Testis (tissue), 3 donors: ENCODE results near the gene GABRB2. TPM values are rescaled to one million over a fixed set of nuclear protein-coding genes. Genes with fewer than 3 reads are reported as not detected.

Experiments used
- DNase-seq: peaks from one replicate; pipeline ENCODE4 v3.0.0-alpha.2; 2019
- H3K27ac ChIP-seq, 2 donors: fragments of 200-600 bp; sonication (generic); one replicate each; pipeline ENCODE4 v1.5.1; 2019
- H3K27me3 ChIP-seq: fragments of 200-600 bp; sonication (generic); one replicate; pipeline ENCODE4 v1.5.1; 2019
- H3K36me3 ChIP-seq: fragments of 200-600 bp; sonication (generic); one replicate; pipeline ENCODE4 v1.5.1; 2017; ENCODE audit warnings: low read depth; ENCODE audit errors: missing control alignments
- H3K4me1 ChIP-seq: fragments of 200-600 bp; sonication (generic); one replicate; pipeline ENCODE4 v1.5.1; 2019
- H3K4me3 ChIP-seq, 2 donors: fragments of 200-600 bp; sonication (generic); one replicate each; pipeline ENCODE4 v1.5.1; 2017 to 2019
- H3K9me3 ChIP-seq: fragments of 200-600 bp; sonication (generic); one replicate; pipeline ENCODE4 v1.5.1; 2017
- CTCF ChIP-seq, 3 experiments: fragments of 450-650 bp in 2 of 3; fragments of 200-600 bp in 1 of 3; sonication (generic) in 1 of 3; IDR thresholded peaks; one replicate each; pipeline ENCODE4 v1.5.1; 2016 to 2019; ENCODE audit warnings: antibody characterized with exemption in 3 of 3, mild to moderate bottlenecking in 2 of 3, moderate library complexity in 1 of 3
- POLR2A ChIP-seq: fragments of 450-650 bp; IDR thresholded peaks from one replicate; pipeline ENCODE4 v1.6.1; 2017; ENCODE audit warnings: antibody characterized with exemption, mild to moderate bottlenecking, moderate library complexity
- WGBS, 2 donors: methylation state at CpG; one replicate each; pipeline ENCODE4 v1.1.5; 2018; 5-methylcytosine and 5-hydroxymethylcytosine counted together
- intact Hi-C: fragments of 100-400 bp; cut with DNase I; formaldehyde crosslinking; loops from one replicate; pipeline ENCODE4 v1.15.1; 2023; ENCODE audit warnings: low total_unique reads
- polyA plus RNA-seq: library from polyadenylated mRNA; stranded (reverse); fragments of 350-450 nt; fragmentation: Illumina TruSeq; extraction: RNeasy Lipid Tissue Mini Kit (QIAGEN cat#74804); gene quantifications from one replicate; pipeline ENCODE4 v1.2.3, GENCODE V29; 2014; ENCODE audit warnings: low read depth, low replicate concordance; ENCODE audit not compliant: insufficient read depth
- total RNA-seq, 2 donors: library from RNA; depleted of rRNA; stranded (reverse); fragments of >200 nt; gene quantifications; one replicate each; pipeline ENCODE4 v1.2.3, GENCODE V29; 2016

The GABRB2 gene
- total and polyA plus RNA-seq, 3 donors from 2014 or later: 1.3 to 4.7 (median 4.0) TPM

GRCh38 chr5:161547738-161548486, 1.4 kb upstream of the GABRB2 start:
- H3K4me1 ChIP-seq: peaks cover 15% of the 10 kb centered on the region
- DNase-seq: peak; percentile 21
- intact Hi-C loops: no loop called here
- H3K27me3 ChIP-seq: no peaks in the 10 kb centered on the region
- H3K9me3 ChIP-seq: no peaks in the 10 kb centered on the region
- 1% methylated on average over 20 to 51 of the region's 64 CpGs for WGBS, 2 donors
- TF ChIP-seq CTCF (IDR thresholded peaks at IDR 0.05) (no peak), POLR2A (no peak)
- no peak overlapping the region for H3K27ac ChIP-seq
- peak overlapping the region; percentile 45 to 64 for H3K4me3 ChIP-seq
- no peaks in the 10 kb centered on the region for H3K36me3 ChIP-seq

GRCh38 chr5:161547406-161547737, 847 bp upstream of the GABRB2 start:
- Histone ChIP-seq H3K9me3 (no peaks in the 10 kb centered on the region), H3K27ac (no peak overlapping the region)
- DNase-seq: no peak

GRCh38 chr5:161546095-161546469, 443 bp downstream of the GABRB2 start:
- no peak for DNase-seq
- H3K27me3 ChIP-seq: no peaks in the 10 kb centered on the region
- intact Hi-C loops: no loop called here

More at GRCh38 chr5:161547406-161547737, 847 bp upstream of the GABRB2 start:
- TF ChIP-seq CTCF (IDR thresholded peaks at IDR 0.05) (no peak), POLR2A (no peak)
- 1% methylated on average over 17 of the region's 17 CpGs for WGBS, 2 donors
- no peaks in the 10 kb centered on the region for H3K36me3 ChIP-seq
- H3K27me3 ChIP-seq: no peaks in the 10 kb centered on the region
- H3K4me1 ChIP-seq: peaks cover 15% of the 10 kb centered on the region
- peak overlapping the region; percentile 45 to 64 for H3K4me3 ChIP-seq
- intact Hi-C loops: no loop called here

DNA sequence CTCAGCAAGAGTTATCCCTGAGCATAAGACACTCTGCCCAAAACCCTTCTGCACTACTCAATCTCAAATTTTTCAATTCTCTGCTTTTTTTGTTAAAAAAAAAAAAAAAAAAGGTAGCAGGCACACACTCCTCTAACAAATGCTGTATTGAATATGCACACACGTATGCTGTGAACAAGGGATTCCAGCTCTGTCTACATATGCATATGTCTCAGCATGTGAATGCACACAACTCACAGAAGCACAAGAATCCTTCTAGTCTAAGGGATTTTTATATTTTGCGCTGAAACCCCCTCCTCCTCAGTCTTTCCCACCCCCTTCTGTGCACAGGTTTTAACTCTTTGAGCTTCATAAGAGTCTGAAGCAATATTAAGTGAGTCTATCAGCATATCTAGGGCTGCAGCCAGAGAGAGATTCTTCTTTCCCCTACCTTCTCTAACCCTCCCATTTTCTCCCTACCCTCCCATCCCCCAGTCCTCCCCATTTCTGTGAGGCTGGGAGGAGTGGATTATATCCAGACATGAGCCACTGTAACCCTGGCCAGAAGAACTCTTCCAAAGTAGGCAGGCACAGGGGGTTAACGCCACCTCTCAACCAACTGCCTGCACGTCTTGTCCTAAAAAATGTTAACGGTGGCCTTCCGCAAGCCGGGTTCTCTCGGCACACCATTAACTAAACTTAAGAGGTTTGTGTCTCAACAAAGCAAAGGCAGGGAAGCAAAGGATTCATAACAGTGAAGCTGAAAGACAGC, 1.0 kb downstream of the GABRB2 start:
- 18 to 31% methylated on average over 8 of the region's 8 CpGs for WGBS, 2 donors
- no peaks in the 10 kb centered on the region for H3K27me3 ChIP-seq
- no peaks in the 10 kb centered on the region for H3K36me3 ChIP-seq
- TF ChIP-seq CTCF (IDR thresholded peaks at IDR 0.05) (no peak), POLR2A (no peak)
- intact Hi-C loops: no loop called here
- no peak overlapping the region for H3K4me3 ChIP-seq
- DNase-seq: no peak
- H3K27ac ChIP-seq: no peak overlapping the region
- peaks cover 15% of the 10 kb centered on the region for H3K4me1 ChIP-seq
- no peaks in the 10 kb centered on the region for H3K9me3 ChIP-seq

More at GRCh38 chr5:161546095-161546469, 443 bp downstream of the GABRB2 start:
- H3K27ac ChIP-seq: no peak overlapping the region
- H3K4me1 ChIP-seq: peaks cover 15% of the 10 kb centered on the region
- peak overlapping the region; percentile 31 to 64 for H3K4me3 ChIP-seq
- H3K36me3 ChIP-seq: no peaks in the 10 kb centered on the region
- no peak for TF ChIP-seq CTCF (IDR thresholded peaks at IDR 0.05)
- TF ChIP-seq POLR2A: no peak
- no peaks in the 10 kb centered on the region for H3K9me3 ChIP-seq
- WGBS, 2 donors: 13 to 24% methylated on average over 8 of the region's 8 CpGs
